Skeletal muscle tissue (tissue), 4 donors: ENCODE measurements around the gene SDC3. TPM values are rescaled to one million over a fixed set of nuclear protein-coding genes. Genes with fewer than 3 reads are reported as not detected.

Experiments
- H3K27ac ChIP-seq: one replicate; pipeline ENCODE4 v1.7.0; 2013; ENCODE audit warnings: mild to moderate bottlenecking, low read depth, low read length, inconsistent platforms
- H3K27me3 ChIP-seq, 3 donors: one replicate each; pipeline ENCODE4 v1.7.0; 2013; ENCODE audit warnings: low read length in 3 of 3; ENCODE audit not compliant: control insufficient read depth in 3 of 3, insufficient read depth in 3 of 3
- H3K36me3 ChIP-seq, 3 donors: one replicate each; pipeline ENCODE4 v1.7.0; 2013; ENCODE audit warnings: low read length in 3 of 3; ENCODE audit not compliant: control insufficient read depth in 3 of 3, insufficient read depth in 3 of 3
- H3K4me1 ChIP-seq, 3 donors: one replicate each; pipeline ENCODE4 v1.7.0; 2013; ENCODE audit warnings: low read length in 3 of 3, mild to moderate bottlenecking in 3 of 3; ENCODE audit not compliant: control insufficient read depth in 3 of 3, insufficient read depth in 3 of 3
- H3K4me3 ChIP-seq, 3 donors: one replicate each; pipeline ENCODE4 v1.7.0; 2013; ENCODE audit warnings: low read length in 3 of 3
- H3K9ac ChIP-seq, 3 donors: one replicate each; pipeline ENCODE4 v1.7.0; 2013; ENCODE audit warnings: low read length in 3 of 3, mild to moderate bottlenecking in 3 of 3, moderate library complexity in 2 of 3, low read depth in 1 of 3
- H3K9me3 ChIP-seq, 3 donors: one replicate each; pipeline ENCODE4 v1.7.0; 2013; ENCODE audit warnings: low read length in 3 of 3; ENCODE audit not compliant: control insufficient read depth in 3 of 3
- total RNA-seq: library from RNA; depleted of rRNA; stranded (reverse); fragments of >200 nt; gene quantifications from one replicate; pipeline ENCODE4 v1.2.3, GENCODE V29; 2014
- donor health status: Osteomylitis.

Gene SDC3
- total RNA-seq, 1 donor from 2014 or later, result 8.9 TPM

GRCh38 chr1:30893776-30894507, 14.6 kb downstream of the SDC3 start:
- Histone ChIP-seq H3K27me3 (peaks cover 2 to 7% (median 3%) of the 10 kb centered on the region in 3 donors), H3K27ac (no peak overlapping the region), H3K9ac (no peak overlapping the region), H3K4me3 (no peak overlapping the region), H3K36me3 (no peaks in the 10 kb centered on the region), H3K9me3 (no peaks in the 10 kb centered on the region), H3K4me1 (peaks cover 0 to 8% (median 5%) of the 10 kb centered on the region in 3 donors)

- Histone ChIP-seq H3K27ac (no peak overlapping the region), H3K9me3 (no peaks in the 10 kb centered on the region), H3K9ac (no peak overlapping the region), H3K4me3 (no peak overlapping the region), H3K4me1 (peaks cover 9 to 20% (median 16%) of the 10 kb centered on the region in 3 donors), H3K27me3 (peaks cover 2 to 7% (median 3%) of the 10 kb centered on the region in 3 donors), H3K36me3 (no peaks in the 10 kb centered on the region)
These were observed 15.9 kb downstream of the SDC3 start for GRCh38 chr1:30892671-30893073.

- no peaks in the 10 kb centered on the region for H3K9me3 ChIP-seq
- H3K36me3 ChIP-seq, result no peaks in the 10 kb centered on the region
- H3K27ac ChIP-seq, result no peak overlapping the region
- peaks cover 9 to 20% (median 20%) of the 10 kb centered on the region in 3 donors for H3K4me1 ChIP-seq
- H3K27me3 ChIP-seq, result peaks cover 2 to 7% (median 3%) of the 10 kb centered on the region in 3 donors
- no peak overlapping the region for H3K9ac ChIP-seq
- H3K4me3 ChIP-seq, result no peak overlapping the region
These were observed 17.4 kb downstream of the SDC3 start for GRCh38 chr1:30891227-30891552.

GRCh38 chr1:30890502-30891226, 17.9 kb downstream of the SDC3 start:
- H3K27ac ChIP-seq, result no peak overlapping the region
- H3K36me3 ChIP-seq, result no peaks in the 10 kb centered on the region
- H3K9me3 ChIP-seq, result no peaks in the 10 kb centered on the region
- H3K4me1 ChIP-seq, result peaks cover 9 to 23% (median 20%) of the 10 kb centered on the region in 3 donors
- H3K27me3 ChIP-seq, result peaks cover 2 to 7% (median 3%) of the 10 kb centered on the region in 3 donors
- no peak overlapping the region for H3K9ac ChIP-seq
- H3K4me3 ChIP-seq, result no peak overlapping the region

DNA sequence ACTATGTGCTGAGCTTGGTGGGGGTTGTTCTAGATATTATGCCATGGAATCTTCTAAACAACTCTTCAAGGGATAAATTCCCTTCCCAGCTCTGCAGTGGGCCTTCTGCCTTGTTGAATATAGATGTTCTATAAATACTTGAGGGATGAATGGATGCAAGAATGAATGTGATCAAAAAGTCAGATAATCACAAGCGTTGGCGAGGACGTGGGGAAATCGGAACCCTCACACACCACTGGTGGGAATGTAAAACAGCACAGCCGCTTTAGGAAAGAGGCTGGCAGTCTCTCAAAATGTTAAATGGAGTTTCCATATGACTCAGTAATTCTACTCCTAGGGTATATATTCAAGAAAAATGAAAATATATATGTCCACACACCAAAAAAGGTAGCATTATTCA, 19.0 kb downstream of the SDC3 start:
- Histone ChIP-seq H3K27ac (no peak overlapping the region), H3K36me3 (no peaks in the 10 kb centered on the region), H3K9me3 (no peaks in the 10 kb centered on the region), H3K4me1 (peaks cover 9 to 26% (median 20%) of the 10 kb centered on the region in 3 donors), H3K9ac (no peak overlapping the region), H3K27me3 (peaks cover 0 to 3% (median 3%) of the 10 kb centered on the region in 3 donors), H3K4me3 (no peak overlapping the region)

GRCh38 chr1:30888975-30889374, 19.6 kb downstream of the SDC3 start:
- no peaks in the 10 kb centered on the region for H3K9me3 ChIP-seq
- no peak overlapping the region for H3K4me3 ChIP-seq
- peak overlapping the region; percentile 47 to 64 (median 50) for H3K9ac ChIP-seq
- H3K4me1 ChIP-seq, result peaks cover 9 to 26% (median 20%) of the 10 kb centered on the region in 3 donors
- no peaks in the 10 kb centered on the region for H3K36me3 ChIP-seq
- H3K27ac ChIP-seq, result peak overlapping the region; percentile 62
- peaks cover 0 to 3% (median 3%) of the 10 kb centered on the region in 3 donors for H3K27me3 ChIP-seq

DNA sequence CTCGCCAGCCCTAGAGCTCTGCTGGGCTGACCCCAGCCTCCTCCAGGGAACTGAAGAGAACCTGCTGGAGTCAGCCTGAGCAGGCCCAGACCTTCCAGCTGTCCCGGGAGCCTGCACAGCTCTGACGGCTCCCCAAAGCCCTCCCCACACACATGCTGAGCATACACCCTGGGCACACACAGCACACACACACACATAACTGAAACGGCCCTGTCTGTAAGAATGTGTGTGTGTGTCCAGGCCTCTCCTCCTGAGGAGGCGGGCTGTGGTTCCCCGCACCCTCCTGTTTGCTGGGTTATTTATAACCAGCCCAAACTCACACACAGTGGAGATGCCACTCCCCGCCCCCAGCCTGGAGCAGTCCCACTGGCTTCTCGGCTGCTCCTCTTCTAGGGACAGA, 20.2 kb downstream of the SDC3 start:
- H3K4me1 ChIP-seq, result peaks cover 9 to 26% (median 20%) of the 10 kb centered on the region in 3 donors
- peak overlapping the region; percentile 62 for H3K27ac ChIP-seq
- no peaks in the 10 kb centered on the region for H3K36me3 ChIP-seq
- H3K4me3 ChIP-seq, result no peak overlapping the region
- peak overlapping the region in 2 of 3 donors; percentile 50 to 64 for H3K9ac ChIP-seq
- peaks cover 0 to 3% (median 3%) of the 10 kb centered on the region in 3 donors for H3K27me3 ChIP-seq
- no peaks in the 10 kb centered on the region for H3K9me3 ChIP-seq

- Histone ChIP-seq H3K27ac (no peak overlapping the region), H3K4me1 (peaks cover 9 to 26% (median 20%) of the 10 kb centered on the region in 3 donors), H3K27me3 (peaks cover 0 to 3% (median 3%) of the 10 kb centered on the region in 3 donors), H3K4me3 (no peak overlapping the region), H3K9me3 (no peaks in the 10 kb centered on the region), H3K9ac (peak overlapping the region in 1 of 3 donors; percentile 20), H3K36me3 (no peaks in the 10 kb centered on the region)
These were observed 20.9 kb downstream of the SDC3 start for GRCh38 chr1:30887485-30888315.

- Histone ChIP-seq H3K36me3 (no peaks in the 10 kb centered on the region), H3K9me3 (no peaks in the 10 kb centered on the region), H3K4me3 (no peak overlapping the region), H3K4me1 (peaks cover 9 to 24% (median 16%) of the 10 kb centered on the region in 3 donors), H3K27me3 (no peaks in the 10 kb centered on the region), H3K9ac (no peak overlapping the region), H3K27ac (no peak overlapping the region)
These were observed 21.7 kb downstream of the SDC3 start for GRCh38 chr1:30886710-30887428.
